Loucy (cell line): ENCODE results near the gene PPP2R5C.

Experiments
- EZH2phosphoT487 ChIP-seq: fragments of 200-600 bp; IDR thresholded peaks from 2 replicates; pipeline ENCODE4 v1.6.1; 2018; ENCODE audit warnings: antibody characterized with exemption, mild to moderate bottlenecking, moderate library complexity, borderline replicate concordance
- TF ChIP-seq, protein P1 (sequence below): fragments of 200-600 bp; sonication (generic); conservative IDR thresholded peaks from 2 replicates; pipeline ENCODE4 v1.5.1; 2014; ENCODE audit warnings: mild to moderate bottlenecking, antibody characterized with exemption, low read length

DNA sequence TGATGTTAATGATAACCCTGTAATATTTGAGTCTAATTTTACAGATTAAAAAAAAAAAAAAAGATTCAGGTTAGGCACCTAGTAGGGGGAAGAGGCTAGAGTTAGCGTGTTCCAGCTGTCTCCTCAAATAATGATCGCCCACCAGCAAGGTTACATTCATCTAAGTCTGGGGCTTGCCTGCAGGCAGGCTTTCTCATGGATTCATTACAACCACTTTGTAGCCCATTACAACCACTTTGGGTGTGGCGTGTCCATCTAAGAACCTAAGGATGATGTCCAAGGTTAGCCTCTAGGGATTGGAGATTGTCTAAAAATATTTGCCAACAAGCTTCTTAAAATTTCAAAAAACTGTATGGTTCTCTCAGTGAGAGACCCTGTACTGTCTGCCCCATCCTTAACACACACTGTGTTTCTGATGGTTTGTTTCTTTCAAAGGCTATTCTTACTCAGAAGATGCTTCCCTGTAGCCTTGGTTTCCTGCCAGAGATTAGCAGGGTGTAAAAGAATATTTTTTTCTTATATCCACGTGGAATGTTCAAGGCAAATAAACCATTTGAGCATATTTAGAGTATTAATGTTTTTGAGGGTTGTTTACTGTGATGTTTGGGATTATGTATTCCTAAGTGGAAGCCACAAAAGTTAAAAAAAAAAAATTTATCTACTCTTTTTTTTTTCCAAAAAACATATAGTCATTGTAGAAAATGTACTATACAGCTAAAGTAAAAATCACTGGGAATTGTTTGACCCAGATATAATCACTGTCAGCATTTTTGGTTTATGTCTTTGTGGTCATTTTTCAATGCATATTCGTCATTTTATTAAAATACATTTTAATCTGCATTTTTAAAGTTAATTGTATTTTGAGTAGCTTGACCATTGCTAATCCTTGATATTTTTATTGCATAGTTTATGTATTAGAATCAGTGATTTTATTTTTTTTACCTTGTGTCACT, 204.5 kb downstream of the PPP2R5C start:
- TF ChIP-seq, protein P1, sequence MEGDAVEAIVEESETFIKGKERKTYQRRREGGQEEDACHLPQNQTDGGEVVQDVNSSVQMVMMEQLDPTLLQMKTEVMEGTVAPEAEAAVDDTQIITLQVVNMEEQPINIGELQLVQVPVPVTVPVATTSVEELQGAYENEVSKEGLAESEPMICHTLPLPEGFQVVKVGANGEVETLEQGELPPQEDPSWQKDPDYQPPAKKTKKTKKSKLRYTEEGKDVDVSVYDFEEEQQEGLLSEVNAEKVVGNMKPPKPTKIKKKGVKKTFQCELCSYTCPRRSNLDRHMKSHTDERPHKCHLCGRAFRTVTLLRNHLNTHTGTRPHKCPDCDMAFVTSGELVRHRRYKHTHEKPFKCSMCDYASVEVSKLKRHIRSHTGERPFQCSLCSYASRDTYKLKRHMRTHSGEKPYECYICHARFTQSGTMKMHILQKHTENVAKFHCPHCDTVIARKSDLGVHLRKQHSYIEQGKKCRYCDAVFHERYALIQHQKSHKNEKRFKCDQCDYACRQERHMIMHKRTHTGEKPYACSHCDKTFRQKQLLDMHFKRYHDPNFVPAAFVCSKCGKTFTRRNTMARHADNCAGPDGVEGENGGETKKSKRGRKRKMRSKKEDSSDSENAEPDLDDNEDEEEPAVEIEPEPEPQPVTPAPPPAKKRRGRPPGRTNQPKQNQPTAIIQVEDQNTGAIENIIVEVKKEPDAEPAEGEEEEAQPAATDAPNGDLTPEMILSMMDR: no peak
- no peak for TF ChIP-seq EZH2phosphoT487
